ENCODE results near the gene FOXN4.
A peak's percentile ranks its signal among the peaks of the same experiment; 100 is the strongest.

The FOXN4 gene

GRCh38 chr12:109308534-109309380 is at the start of gene FOXN4:
Gene FOXN4 (minus strand): TSS chr12:109309284. CDS start chr12:109308321, 963 bp downstream.
- TF ChIP-seq GATA2 (IDR thresholded peaks at IDR 0.05; ENCODE audit: low read depth, low read length) = no peak
- no peak for TF ChIP-seq GATA3 (IDR thresholded peaks at IDR 0.05; ENCODE audit: low read depth, low read length)

GRCh38 chr12:109358154-109358869 is 49.2 kb upstream of the FOXN4 start:
- TF ChIP-seq GATA2 (IDR thresholded peaks at IDR 0.05; ENCODE audit: low read depth, low read length) (no peak; the same call in 1 of the 2 replicates), GATA3 (IDR thresholded peaks at IDR 0.05; ENCODE audit: low read depth, low read length) (0 out of 2 replicates have a peak, but pooled peaks have one; percentile 15)

- TF ChIP-seq GATA2 (IDR thresholded peaks at IDR 0.05; ENCODE audit: low read depth, low read length) (no peak), GATA3 (IDR thresholded peaks at IDR 0.05; ENCODE audit: low read depth, low read length) (no peak)
Observed at GRCh38 chr12:109357032-109357431, 47.9 kb upstream of the FOXN4 start.

GRCh38 chr12:109356577-109356976 is 47.5 kb upstream of the FOXN4 start:
- no peak for TF ChIP-seq GATA2 (IDR thresholded peaks at IDR 0.05; ENCODE audit: low read depth, low read length)
- TF ChIP-seq GATA3 (IDR thresholded peaks at IDR 0.05; ENCODE audit: low read depth, low read length) = no peak

GRCh38 chr12:109352184-109352583 is 43.1 kb upstream of the FOXN4 start:
- TF ChIP-seq GATA2 (IDR thresholded peaks at IDR 0.05; ENCODE audit: low read depth, low read length) = no peak
- TF ChIP-seq GATA3 (IDR thresholded peaks at IDR 0.05; ENCODE audit: low read depth, low read length) = no peak

GRCh38 chr12:109347589-109347988 is 38.5 kb upstream of the FOXN4 start, which contains the start of gene MYO1H:
Gene MYO1H (plus strand): TSS chr12:109347900. CDS start chr12:109347961, 61 bp downstream.
- TF ChIP-seq GATA3 (IDR thresholded peaks at IDR 0.05; ENCODE audit: low read depth, low read length) (no peak), GATA2 (IDR thresholded peaks at IDR 0.05; ENCODE audit: low read depth, low read length) (no peak)

- TF ChIP-seq GATA3 (IDR thresholded peaks at IDR 0.05; ENCODE audit: low read depth, low read length) = no peak
- no peak for TF ChIP-seq GATA2 (IDR thresholded peaks at IDR 0.05; ENCODE audit: low read depth, low read length)
Observed at GRCh38 chr12:109346920-109347319, 37.8 kb upstream of the FOXN4 start.

GRCh38 chr12:109345428-109345827 is 36.3 kb upstream of the FOXN4 start:
- no peak for TF ChIP-seq GATA3 (IDR thresholded peaks at IDR 0.05; ENCODE audit: low read depth, low read length)
- no peak for TF ChIP-seq GATA2 (IDR thresholded peaks at IDR 0.05; ENCODE audit: low read depth, low read length)

- no peak for TF ChIP-seq GATA3 (IDR thresholded peaks at IDR 0.05; ENCODE audit: low read depth, low read length)
- TF ChIP-seq GATA2 (IDR thresholded peaks at IDR 0.05; ENCODE audit: low read depth, low read length) = no peak
Observed at GRCh38 chr12:109343677-109344076, 34.6 kb upstream of the FOXN4 start.

GRCh38 chr12:109336593-109336992 is 27.5 kb upstream of the FOXN4 start:
- TF ChIP-seq GATA3 (IDR thresholded peaks at IDR 0.05; ENCODE audit: low read depth, low read length) = no peak

- TF ChIP-seq GATA3 (IDR thresholded peaks at IDR 0.05; ENCODE audit: low read depth, low read length) = no peak
- no peak for TF ChIP-seq GATA2 (IDR thresholded peaks at IDR 0.05; ENCODE audit: low read depth, low read length)
Observed at GRCh38 chr12:109334887-109335286, 25.8 kb upstream of the FOXN4 start.

GRCh38 chr12:109331301-109331952 is 22.3 kb upstream of the FOXN4 start:
- TF ChIP-seq GATA3 (IDR thresholded peaks at IDR 0.05; ENCODE audit: low read depth, low read length) (no peak), GATA2 (IDR thresholded peaks at IDR 0.05; ENCODE audit: low read depth, low read length) (peak; percentile 75)

- TF ChIP-seq GATA3 (IDR thresholded peaks at IDR 0.05; ENCODE audit: low read depth, low read length) (no peak), GATA2 (IDR thresholded peaks at IDR 0.05; ENCODE audit: low read depth, low read length) (no peak)
Observed at GRCh38 chr12:109330282-109331230, 21.5 kb upstream of the FOXN4 start.

All from SH-SY5Y (cell line).